Measurements from ENCODE around the gene MAF.

GRCh38 chr16:79580453-79581191, 19.9 kb downstream of the MAF start:
- TF ChIP-seq CTCF (IDR thresholded peaks at IDR 0.05; ENCODE audit: low read length): no peak
- TF ChIP-seq EZH2 (optimal IDR thresholded peaks at IDR 0.05; ENCODE audit: low read depth, low read length): no peak
